Parathyroid adenoma (tissue), 2 donors: ENCODE data around the gene UHRF1.
A peak's percentile ranks its signal among the peaks of the same experiment; 100 is the strongest.

Experiments
- H2AFZ ChIP-seq: fragments of 300-600 bp; sonication (generic); one replicate; pipeline ENCODE4 v1.7.0; 2017; ENCODE audit warnings: antibody characterized with exemption, mild to moderate bottlenecking
- H3K27ac ChIP-seq: fragments of 300-600 bp; sonication (generic); one replicate; pipeline ENCODE4 v1.7.0; 2017
- H3K27me3 ChIP-seq: fragments of 300-600 bp; sonication (generic); one replicate; pipeline ENCODE4 v1.7.0; 2017; ENCODE audit warnings: low read length; ENCODE audit not compliant: control insufficient read depth, insufficient read depth
- H3K36me3 ChIP-seq: fragments of 300-600 bp; sonication (generic); one replicate; pipeline ENCODE4 v1.7.0; 2017; ENCODE audit warnings: low read length; ENCODE audit not compliant: control insufficient read depth, insufficient read depth
- H3K4me1 ChIP-seq: fragments of 300-600 bp; sonication (generic); one replicate; pipeline ENCODE4 v1.7.0; 2017; ENCODE audit warnings: control low read depth
- H3K4me2 ChIP-seq: fragments of 300-600 bp; sonication (generic); one replicate; pipeline ENCODE4 v1.7.0; 2017; ENCODE audit warnings: low read length
- H3K4me3 ChIP-seq: fragments of 300-600 bp; sonication (generic); one replicate; pipeline ENCODE4 v1.7.0; 2017; ENCODE audit warnings: low read depth, low read length
- H3K79me2 ChIP-seq: fragments of 300-600 bp; sonication (generic); one replicate; pipeline ENCODE4 v1.7.0; 2017; ENCODE audit warnings: control low read depth
- H3K9ac ChIP-seq: fragments of 300-600 bp; sonication (generic); one replicate; pipeline ENCODE4 v1.7.0; 2017; ENCODE audit warnings: mild to moderate bottlenecking
- H3K9me3 ChIP-seq: fragments of 300-600 bp; sonication (generic); one replicate; pipeline ENCODE4 v1.7.0; 2017; ENCODE audit warnings: low read length; ENCODE audit not compliant: control insufficient read depth
- TF ChIP-seq, protein P1 (sequence below): fragments of 300-600 bp; sonication (generic); IDR thresholded peaks from one replicate; pipeline ENCODE4 v1.7.0; 2017; ENCODE audit warnings: antibody characterized with exemption, mild to moderate bottlenecking
- donor health status: primary hyperparathyroidism.

UHRF1 gene

DNA sequence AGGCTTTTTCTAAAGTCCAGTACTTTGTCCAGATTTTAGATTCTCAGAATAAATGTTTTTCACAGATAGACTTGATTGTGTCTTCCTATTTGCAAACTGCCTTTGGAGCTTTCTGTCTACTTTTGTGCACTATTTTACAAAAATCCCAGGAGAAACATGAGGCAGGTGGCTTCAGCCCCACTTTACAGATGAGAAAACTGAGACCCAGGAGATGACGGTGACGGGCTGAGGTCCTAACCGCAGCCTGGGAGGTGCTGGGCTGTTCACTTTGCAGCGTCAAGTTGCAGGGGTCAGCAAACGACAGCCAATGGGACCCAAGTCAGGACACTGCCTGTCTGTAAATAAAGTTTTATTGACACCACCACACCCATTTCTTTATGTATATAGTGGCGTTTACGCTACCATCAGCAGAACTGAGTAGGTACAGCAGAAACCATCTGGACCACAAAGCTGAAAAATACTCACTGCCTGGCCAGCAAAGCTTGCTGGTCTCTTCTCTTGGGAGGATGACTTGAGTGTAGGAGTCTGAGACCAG lies 52.9 kb downstream of the UHRF1 start:
- TF ChIP-seq, protein P1, sequence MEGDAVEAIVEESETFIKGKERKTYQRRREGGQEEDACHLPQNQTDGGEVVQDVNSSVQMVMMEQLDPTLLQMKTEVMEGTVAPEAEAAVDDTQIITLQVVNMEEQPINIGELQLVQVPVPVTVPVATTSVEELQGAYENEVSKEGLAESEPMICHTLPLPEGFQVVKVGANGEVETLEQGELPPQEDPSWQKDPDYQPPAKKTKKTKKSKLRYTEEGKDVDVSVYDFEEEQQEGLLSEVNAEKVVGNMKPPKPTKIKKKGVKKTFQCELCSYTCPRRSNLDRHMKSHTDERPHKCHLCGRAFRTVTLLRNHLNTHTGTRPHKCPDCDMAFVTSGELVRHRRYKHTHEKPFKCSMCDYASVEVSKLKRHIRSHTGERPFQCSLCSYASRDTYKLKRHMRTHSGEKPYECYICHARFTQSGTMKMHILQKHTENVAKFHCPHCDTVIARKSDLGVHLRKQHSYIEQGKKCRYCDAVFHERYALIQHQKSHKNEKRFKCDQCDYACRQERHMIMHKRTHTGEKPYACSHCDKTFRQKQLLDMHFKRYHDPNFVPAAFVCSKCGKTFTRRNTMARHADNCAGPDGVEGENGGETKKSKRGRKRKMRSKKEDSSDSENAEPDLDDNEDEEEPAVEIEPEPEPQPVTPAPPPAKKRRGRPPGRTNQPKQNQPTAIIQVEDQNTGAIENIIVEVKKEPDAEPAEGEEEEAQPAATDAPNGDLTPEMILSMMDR = no peak
- Histone ChIP-seq H3K4me2 (no peak overlapping the region), H3K27ac (no peak overlapping the region), H3K27me3 (no peaks in the 10 kb centered on the region), H3K79me2 (no peaks in the 10 kb centered on the region), H3K4me1 (no peaks in the 10 kb centered on the region), H3K9ac (no peak overlapping the region), H3K4me3 (no peak overlapping the region), H3K36me3 (no peaks in the 10 kb centered on the region), H2AFZ (no peak overlapping the region), H3K9me3 (no peaks in the 10 kb centered on the region)

DNA sequence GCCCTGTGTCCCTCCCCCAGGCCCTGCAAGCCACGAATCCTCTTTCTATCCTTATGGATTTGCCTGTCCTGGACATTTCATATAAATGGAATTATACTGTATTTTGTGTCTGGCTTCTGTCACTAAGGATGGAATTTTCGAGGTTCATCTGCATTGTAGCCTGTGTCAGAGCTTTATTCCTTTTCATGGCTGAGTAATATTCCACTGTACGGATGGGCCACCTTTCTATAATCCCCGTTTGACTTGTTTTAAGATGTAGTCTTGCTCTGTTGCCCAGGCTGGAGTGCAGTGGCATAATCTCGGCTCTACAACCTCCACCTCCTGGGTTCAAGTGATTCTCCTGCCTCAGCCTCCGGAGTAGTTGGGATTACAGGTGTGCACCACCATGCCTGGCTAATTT lies 55.8 kb downstream of the UHRF1 start:
- Histone ChIP-seq H3K4me3 (no peak overlapping the region), H3K9me3 (no peaks in the 10 kb centered on the region), H3K27ac (no peak overlapping the region), H3K4me2 (no peak overlapping the region), H3K79me2 (peaks cover 2% of the 10 kb centered on the region), H3K4me1 (peaks cover 3% of the 10 kb centered on the region), H3K27me3 (no peaks in the 10 kb centered on the region), H3K36me3 (no peaks in the 10 kb centered on the region), H2AFZ (no peak overlapping the region), H3K9ac (no peak overlapping the region)
- TF ChIP-seq, protein P1 = no peak

GRCh38 chr19:4966591-4966990 lies 57.3 kb downstream of the UHRF1 start:
- H3K27me3 ChIP-seq = no peaks in the 10 kb centered on the region
- peaks cover 11% of the 10 kb centered on the region for H3K79me2 ChIP-seq
- no peak overlapping the region for H3K4me3 ChIP-seq
- no peak overlapping the region for H3K4me2 ChIP-seq
- TF ChIP-seq, protein P1 = no peak
- peaks cover 12% of the 10 kb centered on the region for H3K4me1 ChIP-seq
- no peak overlapping the region for H3K9ac ChIP-seq
- no peak overlapping the region for H3K27ac ChIP-seq
- no peaks in the 10 kb centered on the region for H3K9me3 ChIP-seq
- H2AFZ ChIP-seq = no peak overlapping the region
- no peaks in the 10 kb centered on the region for H3K36me3 ChIP-seq

DNA sequence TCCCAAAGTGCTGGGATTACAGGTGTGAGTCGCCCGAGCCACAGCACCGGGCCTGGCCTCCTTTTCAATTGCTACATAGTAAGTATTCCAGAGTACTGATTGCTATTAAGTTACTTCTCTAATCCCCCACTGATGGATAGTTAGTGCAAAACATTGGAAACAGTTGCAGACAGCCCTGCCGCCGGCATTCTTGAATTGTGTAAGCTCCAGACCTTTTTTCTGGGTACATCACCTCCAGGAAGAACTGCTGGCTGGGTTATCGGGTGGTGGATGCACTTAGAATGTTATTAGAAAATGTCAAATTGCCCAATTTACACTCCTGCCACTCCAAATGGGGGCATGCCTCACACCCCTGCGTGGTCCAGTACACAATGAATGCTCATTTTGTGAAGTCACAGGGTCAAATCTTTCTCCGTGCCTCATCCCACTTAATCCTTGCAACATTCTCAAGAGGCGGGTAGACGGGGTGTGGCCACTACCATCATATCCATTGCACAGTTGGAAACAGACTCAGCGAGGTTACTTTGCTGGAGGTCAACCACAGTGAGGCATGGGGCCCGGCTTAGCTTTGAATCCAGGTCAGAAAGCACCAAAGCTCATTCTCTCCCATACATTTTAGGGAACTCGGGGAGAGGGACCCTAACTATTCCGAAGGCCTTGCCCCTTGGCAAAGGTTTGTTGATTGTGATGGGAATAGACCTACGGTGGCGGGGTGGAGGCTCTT lies 58.6 kb downstream of the UHRF1 start:
- peaks cover 24% of the 10 kb centered on the region for H3K79me2 ChIP-seq
- H3K9ac ChIP-seq = no peak overlapping the region
- no peak overlapping the region for H3K4me3 ChIP-seq
- no peaks in the 10 kb centered on the region for H3K9me3 ChIP-seq
- peak overlapping the region; percentile 70 for H2AFZ ChIP-seq
- H3K4me2 ChIP-seq = peak overlapping the region; percentile 58
- H3K27ac ChIP-seq = no peak overlapping the region
- no peaks in the 10 kb centered on the region for H3K36me3 ChIP-seq
- H3K27me3 ChIP-seq = no peaks in the 10 kb centered on the region
- TF ChIP-seq, protein P1 = no peak
- H3K4me1 ChIP-seq = peaks cover 12% of the 10 kb centered on the region
